ENCODE results near the gene SMARCA1. TPM values are rescaled to one million over a fixed set of nuclear protein-coding genes. Genes with fewer than 3 reads are reported as not detected.

SMARCA1 gene
- total RNA-seq, 6 experiments from 2014 or later: 61.4 to 71.7 (median 66.2) TPM

GRCh38 chrX:129490330-129490729 is 33.0 kb downstream of the SMARCA1 start:
- H3K4me1 Mint-ChIP-seq (ENCODE audit: low read depth): peaks cover 16% of the 10 kb centered on the region
- H3K4me3 Mint-ChIP-seq: no peak overlapping the region
- no peaks in the 10 kb centered on the region for H3K9me3 Mint-ChIP-seq
- peaks cover 5% of the 10 kb centered on the region for H3K36me3 Mint-ChIP-seq (ENCODE audit: low read depth)
- no peaks in the 10 kb centered on the region for H3K27me3 Mint-ChIP-seq (ENCODE audit: insufficient read depth)
- TF ChIP-seq CTCF (IDR thresholded peaks at IDR 0.05): no peak
- H3K27ac Mint-ChIP-seq: no peak overlapping the region
- no peak for DNase-seq

GRCh38 chrX:129488359-129488758 is 34.9 kb downstream of the SMARCA1 start:
- Mint-ChIP-seq H3K4me1 (ENCODE audit: low read depth) (peaks cover 4% of the 10 kb centered on the region), H3K27ac (no peak overlapping the region), H3K36me3 (ENCODE audit: low read depth) (peaks cover 5% of the 10 kb centered on the region), H3K9me3 (no peaks in the 10 kb centered on the region), H3K4me3 (no peak overlapping the region), H3K27me3 (ENCODE audit: insufficient read depth) (no peaks in the 10 kb centered on the region)
- no peak for DNase-seq
- no peak for TF ChIP-seq CTCF (IDR thresholded peaks at IDR 0.05)

GRCh38 chrX:129480889-129481288 is 42.4 kb downstream of the SMARCA1 start:
- no peak overlapping the region for H3K27ac Mint-ChIP-seq
- DNase-seq: no peak
- peaks cover 18% of the 10 kb centered on the region for H3K4me1 Mint-ChIP-seq (ENCODE audit: low read depth)
- no peaks in the 10 kb centered on the region for H3K9me3 Mint-ChIP-seq
- H3K4me3 Mint-ChIP-seq: no peak overlapping the region
- no peaks in the 10 kb centered on the region; the same call in none of the 2 replicates for H3K27me3 Mint-ChIP-seq (ENCODE audit: insufficient read depth)
- H3K36me3 Mint-ChIP-seq (ENCODE audit: low read depth): peaks cover 23% of the 10 kb centered on the region
- TF ChIP-seq CTCF (IDR thresholded peaks at IDR 0.05): no peak

- peak overlapping the region; percentile 31; the same call in 1 of the 2 replicates for H3K27ac Mint-ChIP-seq
- no peak for TF ChIP-seq CTCF (IDR thresholded peaks at IDR 0.05)
- H3K9me3 Mint-ChIP-seq: no peaks in the 10 kb centered on the region
- peaks cover 22% of the 10 kb centered on the region for H3K4me1 Mint-ChIP-seq (ENCODE audit: low read depth)
- H3K27me3 Mint-ChIP-seq (ENCODE audit: insufficient read depth): no peaks in the 10 kb centered on the region; the same call in none of the 2 replicates
- peak; percentile 21 for DNase-seq
- H3K36me3 Mint-ChIP-seq (ENCODE audit: low read depth): peaks cover 30% of the 10 kb centered on the region
- no peak overlapping the region for H3K4me3 Mint-ChIP-seq
Observed at GRCh38 chrX:129478516-129478915, 44.8 kb downstream of the SMARCA1 start.

- no peak overlapping the region for H3K4me3 Mint-ChIP-seq
- peak; percentile 4 for DNase-seq
- peaks cover 15% of the 10 kb centered on the region for H3K4me1 Mint-ChIP-seq (ENCODE audit: low read depth)
- peaks cover 26% of the 10 kb centered on the region for H3K36me3 Mint-ChIP-seq (ENCODE audit: low read depth)
- H3K27ac Mint-ChIP-seq: no peak overlapping the region
- TF ChIP-seq CTCF (IDR thresholded peaks at IDR 0.05): no peak
- H3K9me3 Mint-ChIP-seq: no peaks in the 10 kb centered on the region
- H3K27me3 Mint-ChIP-seq (ENCODE audit: insufficient read depth): peaks cover 2% of the 10 kb centered on the region; the same call in 1 of the 2 replicates
Observed at GRCh38 chrX:129472116-129472515, 51.2 kb downstream of the SMARCA1 start.

GRCh38 chrX:129462707-129463106 is 60.6 kb downstream of the SMARCA1 start:
- no peaks in the 10 kb centered on the region for H3K4me1 Mint-ChIP-seq (ENCODE audit: low read depth)
- H3K27ac Mint-ChIP-seq: no peak overlapping the region
- H3K27me3 Mint-ChIP-seq (ENCODE audit: insufficient read depth): no peaks in the 10 kb centered on the region
- no peak for DNase-seq
- no peaks in the 10 kb centered on the region for H3K9me3 Mint-ChIP-seq
- peaks cover 5% of the 10 kb centered on the region; the same call in 1 of the 2 replicates for H3K36me3 Mint-ChIP-seq (ENCODE audit: low read depth)
- H3K4me3 Mint-ChIP-seq: no peak overlapping the region
- TF ChIP-seq CTCF (IDR thresholded peaks at IDR 0.05): peak; percentile 57

Measured in HFFc6 (cell line).